ENCODE results near the gene RPS6KA1.
"Not testable (repeated sequence)": the region's sequence is repeated elsewhere in the genome, so short reads cannot be mapped to it uniquely, and the experiment has no call there.

Gene RPS6KA1

GRCh38 chr1:26529655-26530409, at the start of gene RPS6KA1:
RPS6KA1 (plus strand) TSS chr1:26529761; CDS start chr1:26529921, 160 bp downstream.
- peak; percentile 50 for DNase-seq (ENCODE audit: low read depth)

- DNase-seq (ENCODE audit: low read depth): no peak
These were observed 46.6 kb upstream of the RPS6KA1 start for GRCh38 chr1:26482921-26483320.

GRCh38 chr1:26483980-26484379, 45.6 kb upstream of the RPS6KA1 start:
- no peak for DNase-seq (ENCODE audit: low read depth)

- DNase-seq (ENCODE audit: low read depth): no peak
These were observed 39.4 kb upstream of the RPS6KA1 start for GRCh38 chr1:26490155-26490554.

- no peak for DNase-seq (ENCODE audit: low read depth)
These were observed 36.3 kb upstream of the RPS6KA1 start for GRCh38 chr1:26493267-26493666.

- DNase-seq (ENCODE audit: low read depth): no peak
These were observed 35.6 kb upstream of the RPS6KA1 start for GRCh38 chr1:26493938-26494337.

- DNase-seq (ENCODE audit: low read depth): no peak
These were observed 32.7 kb upstream of the RPS6KA1 start for GRCh38 chr1:26496861-26497260.

DNA sequence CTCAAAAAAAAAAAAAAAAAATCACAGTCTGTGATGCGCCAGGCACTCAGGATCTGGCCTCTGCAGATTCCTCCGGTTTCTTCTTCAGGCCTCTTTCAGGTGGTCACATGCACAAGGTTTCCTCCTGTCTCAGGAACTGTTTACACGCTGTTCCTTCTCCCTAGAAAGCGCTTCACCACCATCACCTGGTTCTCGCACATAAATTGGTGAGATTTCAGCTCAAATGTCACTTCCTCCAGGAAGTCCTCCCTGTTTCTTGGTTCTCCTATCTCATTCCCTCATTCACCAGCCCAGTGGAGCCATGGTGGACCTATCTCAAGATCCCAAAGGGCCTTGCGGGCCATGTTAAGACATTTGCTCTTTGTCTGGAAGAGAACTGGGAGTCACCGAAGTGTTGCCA, 30.7 kb upstream of the RPS6KA1 start:
- no peak for DNase-seq (ENCODE audit: low read depth)

GRCh38 chr1:26500488-26501175, 28.9 kb upstream of the RPS6KA1 start:
- peak; percentile 75 for DNase-seq (ENCODE audit: low read depth)

GRCh38 chr1:26510711-26511110, 18.9 kb upstream of the RPS6KA1 start:
- not testable (repeated sequence) for DNase-seq (ENCODE audit: low read depth)

DNA sequence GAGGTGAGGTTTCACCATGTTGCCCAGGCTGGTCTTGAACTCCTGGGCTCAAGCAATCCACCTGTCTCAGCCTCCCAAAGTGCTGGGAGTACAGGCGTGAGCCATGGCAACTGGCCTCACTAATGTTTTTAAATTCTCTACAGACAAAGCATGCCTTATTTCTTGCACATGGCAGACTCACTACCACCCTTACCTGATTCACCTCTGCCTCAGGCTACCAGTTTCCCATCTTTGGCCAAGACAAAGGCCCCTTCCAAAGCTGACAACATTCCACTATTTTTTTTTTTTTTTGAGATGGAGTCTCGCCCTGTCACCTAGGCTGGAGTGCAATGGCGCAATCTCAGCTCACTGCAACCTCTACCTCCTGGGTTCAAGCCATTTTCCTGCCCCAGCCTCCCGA, 13.7 kb upstream of the RPS6KA1 start:
- not testable (repeated sequence) for DNase-seq (ENCODE audit: low read depth)

DNA sequence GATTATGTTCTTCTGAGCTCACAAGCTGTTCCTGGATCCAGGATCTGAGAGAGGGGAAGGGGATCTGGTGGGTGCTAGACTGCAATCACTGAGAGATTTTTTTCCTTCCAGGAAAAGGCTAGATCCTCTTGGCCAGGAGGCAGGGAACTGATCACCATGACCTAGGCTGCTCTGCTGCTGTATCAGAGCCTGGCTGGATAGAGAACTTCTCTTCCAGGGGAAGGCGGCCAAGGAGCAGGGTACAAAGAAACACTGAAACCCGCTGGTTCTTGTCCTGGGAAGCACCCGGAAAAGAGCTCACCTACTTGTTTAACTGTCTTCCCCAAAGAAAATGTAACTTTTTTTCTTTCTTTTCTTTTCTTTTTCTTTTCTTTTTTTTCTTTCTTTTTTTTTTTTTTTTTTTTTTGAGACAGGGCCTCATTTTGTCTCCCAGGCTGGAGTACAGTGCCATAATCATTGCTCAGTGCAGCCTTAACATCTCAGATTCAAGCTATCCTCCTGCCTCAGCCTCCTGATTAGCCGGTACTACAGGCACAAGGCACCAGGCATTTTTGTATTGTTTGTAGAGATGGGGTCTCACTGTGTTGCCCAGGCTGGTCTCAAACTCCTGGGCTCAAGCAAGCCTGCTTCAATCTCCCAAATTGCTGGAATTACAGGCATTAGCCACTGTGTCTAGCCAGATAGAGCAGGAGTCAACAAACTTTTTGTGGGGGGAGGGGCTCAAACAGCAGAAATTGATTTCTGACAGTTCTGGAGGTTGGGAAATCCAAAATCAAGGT, 12.4 kb upstream of the RPS6KA1 start:
- DNase-seq (ENCODE audit: low read depth): no peak

- no peak for DNase-seq (ENCODE audit: low read depth)
These were observed 11.9 kb upstream of the RPS6KA1 start for GRCh38 chr1:26517766-26518049.

GRCh38 chr1:26518355-26518754, 11.2 kb upstream of the RPS6KA1 start:
- no peak for DNase-seq (ENCODE audit: low read depth)

DNA sequence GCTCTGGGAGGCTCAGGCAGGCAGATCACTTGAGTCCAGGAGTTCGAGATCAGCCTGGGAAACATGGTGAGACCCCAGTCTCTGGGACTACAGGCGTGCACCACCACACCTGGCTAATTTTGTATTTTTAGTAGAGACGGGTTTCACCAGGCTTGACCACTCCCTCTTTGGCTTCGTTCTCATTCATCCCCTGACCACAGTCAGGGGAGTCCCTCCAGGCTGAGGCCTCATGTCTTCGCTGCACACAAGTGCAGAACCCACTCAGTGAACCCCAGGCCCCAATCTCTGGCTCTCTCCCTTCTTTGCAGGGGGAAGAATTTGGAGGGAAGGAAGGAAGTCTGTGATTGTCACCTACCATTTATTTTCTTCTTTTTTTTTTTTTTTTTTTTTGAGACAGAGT, 9.2 kb upstream of the RPS6KA1 start:
- DNase-seq (ENCODE audit: low read depth): no peak

DNA sequence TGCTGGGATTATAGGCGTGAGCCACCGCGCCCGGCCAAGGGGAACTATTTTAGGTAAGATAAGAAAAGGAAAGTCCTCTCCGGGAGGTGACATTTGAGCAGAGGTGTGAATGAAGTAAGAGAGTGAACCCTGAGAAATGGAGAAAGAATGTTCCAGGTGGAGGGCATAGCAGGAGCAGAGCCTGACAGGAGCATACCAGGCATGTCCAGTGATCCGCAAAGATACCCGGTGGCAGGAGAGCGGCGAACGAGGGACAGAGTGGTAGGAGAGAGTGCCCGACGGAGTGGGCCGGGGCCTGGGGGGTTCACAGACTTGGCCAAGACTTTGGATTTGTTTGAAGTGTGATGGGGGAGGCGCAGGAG, 7.9 kb upstream of the RPS6KA1 start:
- no peak for DNase-seq (ENCODE audit: low read depth)

DNA sequence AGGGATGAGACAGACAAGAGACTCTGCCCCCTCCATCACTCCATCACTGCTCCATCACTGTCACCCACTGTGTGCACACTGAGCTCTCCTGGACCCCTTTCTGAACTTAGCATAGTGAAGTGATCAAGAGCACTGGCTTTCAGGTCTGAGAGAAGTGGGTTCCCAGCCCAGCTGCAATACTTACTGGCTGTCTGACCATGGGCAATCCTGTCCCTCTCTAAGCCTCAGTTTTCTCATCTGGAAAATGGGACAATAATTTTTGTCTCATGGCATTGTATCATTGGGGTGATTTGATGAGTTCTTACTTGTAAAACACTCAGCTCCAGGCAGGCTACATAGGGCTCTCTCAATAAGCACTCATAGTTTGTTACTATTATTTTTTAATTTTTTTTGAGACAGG, 7.5 kb upstream of the RPS6KA1 start:
- no peak for DNase-seq (ENCODE audit: low read depth)

- no peak for DNase-seq (ENCODE audit: low read depth)
These were observed 5.4 kb upstream of the RPS6KA1 start for GRCh38 chr1:26524181-26524580.

- DNase-seq (ENCODE audit: low read depth): no peak
These were observed 3.3 kb upstream of the RPS6KA1 start for GRCh38 chr1:26526287-26526686.

DNA sequence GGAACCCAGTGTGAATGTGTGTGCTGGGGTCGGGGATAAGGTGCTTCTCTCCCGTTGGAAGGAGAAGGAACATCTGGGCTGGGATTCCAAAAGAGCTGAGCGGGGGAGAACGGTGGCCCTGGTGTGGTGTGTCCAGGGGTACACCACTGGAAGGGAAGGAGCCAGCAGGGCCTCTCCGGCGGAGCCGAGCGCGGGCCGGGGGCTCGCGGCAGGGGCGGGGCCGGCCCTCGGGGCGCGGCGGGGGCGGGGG, 231 bp upstream of the RPS6KA1 start:
- DNase-seq (ENCODE audit: low read depth): no peak

DNA sequence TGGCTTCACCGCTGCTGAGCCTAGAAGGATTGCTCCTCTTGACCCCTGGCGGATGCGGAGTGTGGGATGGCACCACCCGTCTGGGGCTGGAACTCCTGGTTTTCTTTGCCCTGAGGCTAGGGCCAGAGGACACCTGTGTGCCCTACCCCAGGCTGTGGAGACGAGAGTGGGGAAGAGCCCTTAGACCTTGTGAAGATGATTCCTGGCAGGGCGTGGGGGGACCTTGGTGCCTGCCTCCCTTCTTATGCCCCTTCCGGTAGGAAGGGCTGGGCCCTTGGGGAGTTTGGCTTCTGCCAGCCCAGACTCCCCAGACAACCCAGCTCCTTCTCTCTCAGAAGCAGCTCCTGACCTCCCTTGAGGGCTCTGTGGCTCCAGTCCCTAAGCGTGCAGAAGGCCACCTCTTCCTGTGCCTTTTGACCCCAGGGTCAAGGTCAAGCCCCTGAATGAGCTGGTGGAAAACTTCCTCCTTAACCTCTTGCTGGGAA, 891 bp downstream of the RPS6KA1 start:
- DNase-seq (ENCODE audit: low read depth): no peak

DNA sequence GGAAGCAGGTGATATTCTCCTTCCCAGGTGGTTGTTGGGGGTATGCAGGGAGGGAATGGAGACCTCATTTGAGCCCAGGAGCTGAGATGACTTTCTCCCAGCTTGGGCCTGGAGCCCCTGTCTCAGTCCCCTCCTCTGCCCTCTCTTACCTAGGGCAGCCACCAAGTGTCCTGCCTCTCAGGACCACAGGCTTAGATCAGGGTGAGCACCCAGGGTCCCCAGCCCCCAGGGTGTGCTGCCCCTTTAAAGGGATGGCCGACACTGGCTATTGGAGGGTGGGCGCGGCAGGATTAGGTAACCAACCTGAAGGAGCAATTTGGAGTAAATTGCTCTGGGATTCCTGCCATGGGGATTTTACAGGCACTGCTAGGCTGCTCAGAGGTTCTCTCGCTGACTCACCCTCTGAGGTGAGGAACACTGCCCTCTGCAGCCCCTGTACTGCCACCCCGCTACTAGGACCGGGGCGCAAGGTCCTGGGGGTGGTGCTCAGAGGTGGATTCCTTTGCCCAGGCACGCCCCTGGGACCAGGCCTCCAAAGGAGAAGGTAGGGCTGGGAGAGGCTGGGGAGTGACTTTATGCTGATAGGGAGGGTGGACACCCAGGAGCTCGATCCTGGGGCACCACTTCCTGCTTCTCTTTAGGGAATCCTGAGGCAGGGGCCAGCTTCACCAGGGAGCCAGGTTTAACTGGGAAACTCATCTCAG, 1.5 kb downstream of the RPS6KA1 start:
- no peak for DNase-seq (ENCODE audit: low read depth)

- DNase-seq (ENCODE audit: low read depth): no peak
These were observed 2.1 kb downstream of the RPS6KA1 start for GRCh38 chr1:26531651-26532131.
